IPS-NIHi7 (cell line): ENCODE data around the gene LAMC3.

Source experiments
- DNase-seq: peaks from one replicate; pipeline ENCODE4 v3.0.0; 2012; ENCODE audit warnings: mixed read lengths; ENCODE audit errors: extremely low spot score

Gene LAMC3

DNA sequence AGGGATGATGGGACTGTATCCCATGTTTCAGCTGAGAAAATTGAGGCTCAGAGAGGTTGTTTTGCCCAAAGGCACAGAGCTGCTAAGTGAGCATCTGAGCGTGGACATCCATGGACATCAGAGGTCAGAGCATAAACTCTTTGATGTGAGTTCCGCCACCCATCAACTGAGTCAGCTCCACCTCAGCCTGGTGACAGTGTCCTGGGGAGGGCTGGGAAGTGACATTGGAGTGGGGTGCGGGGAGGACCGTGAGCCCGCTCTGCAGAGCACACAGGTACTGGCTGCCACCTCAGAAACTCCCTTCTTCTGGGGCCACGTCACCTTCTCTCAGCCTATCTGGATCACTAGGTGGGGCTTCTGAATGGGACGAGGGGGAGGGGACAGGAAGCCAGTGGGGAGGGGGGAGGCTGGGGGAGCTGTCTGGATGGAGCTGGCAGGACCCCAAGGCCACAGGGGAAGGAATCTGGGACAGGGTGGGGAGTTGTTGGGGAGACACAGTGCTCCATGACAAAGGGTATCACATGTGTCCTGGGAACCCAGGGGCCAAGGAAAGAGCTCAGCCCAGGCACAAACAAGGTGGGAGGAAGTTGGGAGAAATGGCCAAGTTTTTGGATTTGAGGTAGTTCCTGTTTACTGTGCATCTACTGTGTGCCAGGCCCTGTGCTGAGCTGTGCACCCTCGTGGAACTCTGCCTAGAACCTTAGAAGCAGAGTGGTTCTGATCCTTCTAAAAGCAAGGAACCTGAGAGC lies 2.5 kb downstream of the LAMC3 start:
- DNase-seq = no peak

DNA sequence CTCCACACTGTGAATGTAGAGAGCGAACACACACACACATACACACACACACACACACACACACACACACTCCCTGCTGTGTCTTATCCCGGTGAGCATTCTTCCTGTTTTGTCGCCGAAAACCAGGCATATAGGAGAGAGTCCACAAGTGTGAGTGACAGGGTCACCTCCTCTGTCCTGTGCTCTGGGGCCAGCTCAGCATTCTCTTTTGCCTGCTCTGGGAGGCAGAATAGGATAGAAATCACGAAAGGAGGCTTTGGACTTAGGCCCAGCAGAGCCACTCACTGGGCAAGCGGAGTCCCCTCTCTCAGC lies 3.0 kb downstream of the LAMC3 start:
- DNase-seq = no peak

DNA sequence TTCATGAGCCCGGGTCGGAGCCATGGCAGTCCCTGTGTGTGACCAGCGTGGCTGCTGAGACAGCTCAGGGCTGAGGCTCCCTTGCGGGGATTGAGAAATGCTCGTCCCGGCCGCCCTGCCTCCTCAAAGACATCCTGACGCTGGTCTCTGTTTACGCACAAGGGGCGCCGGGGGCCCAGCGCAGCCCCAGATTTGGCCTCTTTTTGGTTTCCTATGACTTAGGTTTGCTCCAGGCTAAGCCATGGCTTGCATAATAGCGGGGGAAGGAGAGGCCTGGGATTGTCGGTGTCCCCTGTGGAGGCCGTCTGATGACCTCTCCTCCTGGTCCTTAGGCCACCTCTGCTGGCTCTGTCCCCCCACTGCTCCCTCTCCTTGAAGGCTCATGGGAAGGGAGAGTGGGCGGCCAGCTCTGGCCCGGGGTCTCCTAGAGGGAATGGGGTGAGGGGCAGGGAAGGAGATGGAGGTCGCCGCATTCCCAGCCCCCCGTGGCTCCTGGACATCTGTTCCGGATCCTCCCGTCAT lies 3.5 kb downstream of the LAMC3 start:
- DNase-seq = no peak

DNA sequence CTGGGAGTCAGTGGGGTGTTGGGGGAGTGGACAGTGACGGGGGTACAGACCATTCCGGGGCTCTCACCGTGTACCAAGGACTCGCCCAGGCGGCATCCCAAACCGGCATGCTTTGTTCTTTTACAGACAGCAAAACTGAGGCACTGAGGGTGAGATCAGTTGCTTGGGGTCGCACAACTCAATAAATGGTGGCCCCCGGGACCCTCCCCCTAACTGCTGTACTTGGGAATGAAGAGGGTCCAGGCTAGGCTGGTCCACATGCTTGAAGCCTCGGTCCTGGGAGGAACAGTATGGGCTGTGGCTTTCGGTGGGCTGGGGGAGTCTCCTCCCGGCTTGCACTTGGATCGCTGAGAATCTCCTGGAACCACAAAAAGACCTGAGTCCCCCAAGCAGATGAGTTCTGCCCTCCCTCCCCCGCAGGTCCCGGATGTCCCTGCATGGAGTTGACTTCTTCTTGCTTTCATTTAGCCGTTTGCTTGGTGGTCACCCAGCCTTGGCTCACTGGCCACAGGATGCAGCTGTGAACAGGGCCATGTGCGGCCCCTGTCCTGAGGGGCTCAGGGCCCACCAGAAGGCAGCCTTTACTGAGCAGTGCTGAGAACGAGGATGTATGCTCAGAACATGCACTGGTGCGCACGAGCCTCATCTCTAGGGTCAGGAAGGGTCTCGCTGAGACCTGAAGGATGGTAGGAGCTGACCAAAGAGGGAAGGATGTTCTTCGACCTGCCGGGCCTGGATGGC lies 4.2 kb downstream of the LAMC3 start:
- DNase-seq = no peak

DNA sequence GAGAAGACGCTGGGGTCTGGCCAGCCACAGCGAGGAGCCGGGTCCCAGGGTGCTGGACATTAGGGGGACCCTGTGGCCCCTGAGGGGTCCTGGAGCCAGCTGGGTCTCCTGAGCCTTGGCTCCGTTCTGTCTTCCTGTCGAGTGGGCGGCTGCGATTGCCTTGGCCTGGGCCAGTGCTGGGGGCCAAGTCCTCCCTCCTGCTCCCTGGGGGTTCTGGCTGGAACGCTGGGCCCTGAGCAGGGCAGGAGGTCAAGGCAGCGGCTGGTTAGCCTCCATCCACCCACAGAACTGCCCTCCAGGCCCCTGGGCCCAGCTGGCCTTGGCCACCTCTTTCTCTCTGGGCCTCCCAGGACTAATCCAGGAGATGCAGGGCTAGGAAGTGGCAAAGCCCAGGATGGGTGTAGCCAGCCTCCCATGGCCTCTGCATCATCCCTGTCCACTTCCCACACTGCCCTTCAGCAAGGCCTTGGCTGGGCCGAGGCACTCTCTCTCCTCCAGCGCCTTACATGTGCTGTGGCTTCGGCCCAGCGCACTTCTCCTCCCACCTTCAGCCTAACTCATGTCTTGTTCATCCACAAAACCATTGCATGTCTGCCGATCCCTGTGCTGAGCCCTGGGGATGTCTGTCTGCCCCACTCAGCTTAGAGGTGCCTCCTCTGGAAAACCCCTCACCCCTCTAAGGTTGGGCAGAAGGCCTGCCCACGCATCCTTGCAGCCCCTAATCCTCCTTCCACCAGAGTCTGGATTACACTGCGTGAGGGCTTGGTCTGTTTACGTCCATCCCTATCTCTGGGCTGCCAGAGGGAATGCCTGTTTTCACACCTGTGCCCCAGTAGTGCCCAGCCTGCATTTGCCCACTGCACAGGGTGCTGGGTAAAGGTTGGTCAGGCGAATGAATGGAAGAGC lies 5.0 kb downstream of the LAMC3 start:
- no peak for DNase-seq

DNA sequence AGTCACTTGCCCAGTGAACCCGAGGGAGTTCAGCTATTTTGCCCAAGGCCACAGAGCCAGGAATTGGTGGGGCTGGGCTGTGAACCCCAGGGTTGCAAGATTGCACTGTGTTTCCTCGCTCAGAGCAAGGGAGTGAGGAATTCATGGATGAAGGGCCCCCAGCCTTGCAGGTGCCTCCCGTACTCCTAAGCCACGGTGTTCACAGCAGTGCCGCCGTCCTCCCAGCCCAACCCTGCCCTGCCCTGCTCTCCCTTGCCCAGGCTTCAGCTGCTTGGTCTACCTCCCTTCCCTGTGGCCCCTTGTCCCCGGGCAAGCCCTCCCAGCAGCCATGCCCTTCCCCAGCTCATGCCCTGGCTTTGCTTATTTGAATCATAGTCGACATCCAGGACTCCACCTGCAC lies 6.1 kb downstream of the LAMC3 start:
- DNase-seq = no peak

DNA sequence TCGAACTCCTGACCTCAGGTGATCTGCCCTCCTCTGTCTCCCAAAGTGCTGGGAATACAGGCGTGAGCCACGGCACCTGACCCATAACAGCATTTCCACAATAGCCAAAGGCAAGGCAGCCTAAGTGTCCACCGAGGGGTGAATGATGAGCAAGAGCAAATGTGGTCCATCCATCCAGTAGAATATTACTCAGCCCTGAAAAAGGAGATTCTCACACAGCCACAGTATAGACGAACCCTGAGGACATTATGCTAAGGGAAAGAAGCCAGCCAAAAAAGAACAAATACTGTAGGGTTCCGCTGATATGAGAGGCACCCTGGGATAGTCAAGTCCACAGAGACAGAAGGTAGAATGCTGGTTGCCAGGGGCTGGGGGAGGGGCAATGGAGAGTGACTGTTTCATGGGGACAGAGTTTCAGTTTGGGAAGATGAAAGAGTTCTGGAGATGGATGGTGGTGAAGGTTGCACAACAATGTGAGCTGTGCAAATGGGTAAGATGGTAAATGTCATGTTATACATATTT lies 7.0 kb downstream of the LAMC3 start:
- DNase-seq = no peak

DNA sequence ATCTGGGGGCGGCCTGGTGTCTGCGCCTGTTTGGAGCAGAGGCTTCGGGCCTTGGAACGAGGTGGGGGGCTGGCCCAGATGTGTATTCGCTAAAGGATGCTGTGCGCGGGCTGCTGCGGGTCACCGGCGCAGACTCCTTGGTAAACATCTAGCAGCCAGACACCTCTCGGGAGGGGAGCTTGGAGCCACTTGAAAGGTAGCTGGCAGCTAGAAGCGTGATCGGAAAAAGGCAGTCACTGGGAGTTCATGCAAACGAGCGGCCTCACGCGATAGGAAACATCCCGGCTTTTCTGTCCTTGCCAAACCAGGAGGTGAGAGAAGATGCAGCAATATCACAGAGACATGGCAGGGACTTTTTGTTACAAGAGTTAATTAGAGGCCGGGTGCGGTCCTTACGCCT lies 8.1 kb downstream of the LAMC3 start:
- DNase-seq = no peak

DNA sequence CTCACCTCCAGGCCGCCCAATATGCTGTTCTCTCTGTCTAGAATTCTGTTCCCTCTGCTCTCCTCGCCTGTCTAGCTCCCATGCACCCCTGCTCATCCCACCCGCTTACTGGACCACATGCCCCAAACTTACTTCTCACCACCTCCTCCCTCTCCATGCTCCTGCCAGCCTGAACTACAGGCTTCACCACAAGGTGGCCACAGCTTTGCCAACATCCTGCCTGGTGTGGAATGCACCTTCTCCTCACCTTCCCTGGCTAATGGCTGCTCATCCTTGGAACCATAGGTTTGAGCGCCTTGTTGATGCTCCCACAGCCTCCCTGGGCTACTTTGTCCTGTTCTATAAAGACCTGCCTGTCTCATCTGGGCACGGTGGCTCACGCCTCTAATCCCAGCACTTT lies 9.6 kb downstream of the LAMC3 start:
- no peak for DNase-seq

DNA sequence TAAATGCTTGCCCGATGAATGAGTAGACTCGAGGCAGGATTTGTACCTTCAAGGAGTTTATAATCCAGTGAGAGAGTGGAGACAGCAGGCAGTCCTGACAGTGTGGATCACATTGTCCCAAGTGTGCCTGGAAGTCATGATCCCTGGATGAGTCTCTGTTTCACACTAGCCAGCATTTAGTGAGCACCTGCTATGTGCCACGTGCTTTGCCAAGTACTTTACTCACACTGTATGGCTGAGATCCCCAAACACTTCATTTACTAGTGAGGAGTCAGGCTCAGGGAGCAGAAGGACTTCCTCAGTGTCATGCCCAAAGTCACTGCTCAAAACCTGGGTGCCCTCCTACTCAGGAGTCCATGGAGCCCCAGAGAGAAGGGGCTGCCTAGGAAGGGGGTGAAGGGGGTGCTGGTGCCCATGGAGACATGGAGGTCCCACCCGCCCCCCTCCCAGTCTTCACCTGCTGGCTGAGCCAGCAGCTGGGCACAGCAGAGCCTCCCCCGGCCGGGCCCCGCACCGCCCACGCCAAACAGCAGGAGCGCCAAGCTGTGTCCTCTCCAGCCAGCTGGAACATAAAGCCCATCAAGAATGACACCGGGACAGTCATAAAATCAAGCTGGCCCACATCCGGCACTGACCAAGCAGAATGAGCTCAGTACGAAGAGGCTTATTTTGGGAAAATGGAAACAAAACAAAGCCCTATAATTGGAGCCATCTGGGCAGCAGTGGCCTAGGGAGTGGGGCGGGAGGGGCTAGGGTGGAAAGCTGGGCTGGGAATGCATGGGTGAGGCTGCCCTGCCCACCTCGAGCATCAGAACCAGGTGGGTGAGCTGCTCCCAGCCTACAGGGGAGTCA lies 10.6 kb downstream of the LAMC3 start:
- DNase-seq = no peak

DNA sequence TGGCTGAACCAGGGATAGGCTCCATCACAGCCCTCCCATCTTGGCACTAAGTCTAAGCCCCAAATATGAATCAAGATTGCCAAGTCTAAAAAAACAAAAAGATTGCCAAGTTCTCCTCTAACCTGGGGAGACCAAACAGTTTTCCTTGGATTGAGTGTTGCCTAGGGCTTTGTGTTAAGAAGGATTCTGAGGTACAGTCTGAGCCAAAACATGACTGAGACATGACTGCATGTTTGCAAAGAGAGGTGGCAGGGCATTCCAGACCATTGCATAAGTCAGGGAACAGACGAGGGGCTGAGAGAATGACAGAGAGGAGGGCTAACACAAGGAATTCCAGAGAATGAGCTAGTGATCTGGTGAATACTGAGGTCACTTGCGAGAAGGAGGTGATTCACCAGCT lies 11.4 kb downstream of the LAMC3 start:
- no peak for DNase-seq

DNA sequence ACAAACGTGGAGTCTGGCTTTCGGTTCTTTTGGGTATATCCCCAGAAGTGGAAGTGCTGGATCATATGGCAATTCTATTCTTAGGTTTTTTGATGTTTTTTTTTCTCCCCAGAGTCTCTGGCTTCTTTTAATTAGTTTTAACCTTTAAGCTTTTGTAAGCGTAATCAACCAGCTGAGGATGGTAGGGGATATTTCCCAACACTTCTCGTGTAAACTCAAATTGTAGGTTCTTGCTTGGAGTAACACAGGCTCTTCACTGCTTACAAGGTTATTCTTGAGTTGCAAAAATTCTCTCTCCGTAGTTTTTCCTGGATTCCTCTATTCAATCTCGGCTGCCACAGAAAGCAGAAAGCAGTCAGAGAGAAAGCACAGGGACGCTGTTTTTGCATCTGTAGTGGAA lies 11.9 kb downstream of the LAMC3 start:
- DNase-seq = no peak

DNA sequence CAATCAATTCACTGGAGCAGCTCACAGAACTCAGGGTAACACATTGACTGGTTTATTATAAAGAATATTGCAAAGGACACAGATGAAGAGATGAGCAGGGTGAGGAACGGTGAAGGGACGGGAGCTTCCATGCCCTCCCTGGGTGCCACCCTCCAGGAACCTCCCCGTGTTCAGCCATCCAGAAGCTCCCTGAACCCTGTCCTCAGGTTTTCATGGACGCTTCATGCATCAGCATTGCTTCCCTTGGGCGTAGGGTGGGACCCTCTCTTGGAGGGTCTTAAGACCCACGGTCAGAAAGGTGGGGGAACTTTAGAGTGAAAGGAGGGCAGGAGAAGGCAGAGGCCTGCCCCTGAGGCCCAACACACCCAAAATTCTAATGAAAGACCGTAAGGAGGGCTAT lies 12.8 kb downstream of the LAMC3 start:
- no peak for DNase-seq

DNA sequence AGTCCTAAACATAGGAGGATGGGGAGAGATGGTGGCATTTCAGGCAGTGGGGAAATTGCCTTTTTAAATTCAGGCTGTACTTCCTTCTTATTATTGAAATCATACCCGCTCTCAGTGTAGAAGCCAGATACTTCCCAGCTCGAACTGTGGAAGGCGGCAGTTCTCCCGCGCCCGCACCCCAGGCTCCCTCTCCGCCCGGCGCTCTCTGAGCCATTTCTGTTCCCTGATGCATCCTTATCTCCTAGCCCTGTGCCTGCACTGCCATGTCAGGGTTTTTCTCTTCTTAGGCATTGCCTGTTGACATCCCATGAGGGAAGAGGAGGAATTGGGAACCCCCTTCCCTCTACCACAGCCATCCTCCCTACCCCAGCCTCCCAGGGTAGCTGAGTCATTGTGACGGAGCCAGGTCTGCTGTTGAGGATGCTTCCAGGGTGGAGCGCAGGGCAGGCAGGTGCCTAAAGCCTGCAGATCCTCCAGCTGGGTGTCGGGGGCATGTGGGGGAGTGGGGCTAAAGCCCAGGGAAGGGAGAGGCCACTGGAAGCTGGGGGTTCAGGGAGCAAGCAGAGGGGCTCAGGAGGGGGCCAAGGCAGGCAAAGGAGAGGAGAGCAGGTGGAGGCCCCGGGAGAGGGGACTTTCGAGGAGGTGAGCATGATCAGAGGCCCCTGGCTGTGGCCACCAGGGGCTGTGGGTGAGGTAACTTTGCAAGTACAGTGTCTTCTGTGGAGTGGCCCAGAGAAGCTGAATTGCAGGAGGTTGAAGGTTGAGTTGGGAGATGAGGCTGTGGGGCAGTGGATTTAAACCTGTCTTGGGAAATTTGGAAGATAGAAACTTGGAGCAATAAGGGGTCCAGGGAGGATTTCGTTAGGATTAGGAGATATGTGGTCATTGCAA lies 16.2 kb downstream of the LAMC3 start:
- DNase-seq = no peak

DNA sequence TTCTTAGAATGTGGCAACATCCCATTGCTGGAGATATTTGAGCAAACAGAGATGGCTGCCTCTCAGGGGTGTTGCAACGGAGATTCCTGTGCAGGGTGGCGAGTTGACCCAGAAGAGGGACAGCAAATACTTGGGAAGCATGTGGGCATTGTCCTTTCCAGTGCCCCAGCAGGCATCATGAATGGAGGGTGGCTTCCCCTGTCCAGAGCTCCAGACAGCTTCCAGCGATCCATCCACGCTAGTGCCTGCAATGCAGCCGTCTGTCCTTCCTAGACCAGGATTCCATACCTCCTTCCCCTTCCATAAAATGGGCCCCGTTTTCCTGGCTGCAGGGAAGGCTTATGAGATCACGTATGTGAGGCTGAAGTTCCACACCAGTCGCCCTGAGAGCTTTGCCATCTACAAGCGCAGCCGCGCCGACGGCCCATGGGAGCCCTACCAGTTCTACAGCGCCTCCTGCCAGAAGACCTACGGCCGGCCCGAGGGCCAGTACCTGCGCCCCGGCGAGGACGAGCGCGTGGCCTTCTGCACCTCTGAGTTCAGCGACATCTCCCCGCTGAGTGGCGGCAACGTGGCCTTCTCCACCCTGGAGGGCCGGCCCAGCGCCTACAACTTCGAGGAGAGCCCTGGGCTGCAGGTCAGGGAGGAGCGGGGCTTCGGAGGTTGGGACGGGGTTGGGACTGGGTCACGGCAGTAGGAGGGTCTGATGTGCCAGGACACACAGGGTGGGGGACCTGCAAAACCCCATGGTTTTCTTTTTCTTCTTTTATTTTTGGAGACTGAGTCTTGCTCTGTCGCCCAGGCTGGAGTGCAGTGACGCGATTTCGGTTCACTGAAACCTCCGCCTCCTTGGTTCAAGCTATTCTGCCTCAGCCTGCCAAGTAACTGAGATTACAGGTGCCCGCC lies 17.2 kb downstream of the LAMC3 start:
- DNase-seq = no peak

DNA sequence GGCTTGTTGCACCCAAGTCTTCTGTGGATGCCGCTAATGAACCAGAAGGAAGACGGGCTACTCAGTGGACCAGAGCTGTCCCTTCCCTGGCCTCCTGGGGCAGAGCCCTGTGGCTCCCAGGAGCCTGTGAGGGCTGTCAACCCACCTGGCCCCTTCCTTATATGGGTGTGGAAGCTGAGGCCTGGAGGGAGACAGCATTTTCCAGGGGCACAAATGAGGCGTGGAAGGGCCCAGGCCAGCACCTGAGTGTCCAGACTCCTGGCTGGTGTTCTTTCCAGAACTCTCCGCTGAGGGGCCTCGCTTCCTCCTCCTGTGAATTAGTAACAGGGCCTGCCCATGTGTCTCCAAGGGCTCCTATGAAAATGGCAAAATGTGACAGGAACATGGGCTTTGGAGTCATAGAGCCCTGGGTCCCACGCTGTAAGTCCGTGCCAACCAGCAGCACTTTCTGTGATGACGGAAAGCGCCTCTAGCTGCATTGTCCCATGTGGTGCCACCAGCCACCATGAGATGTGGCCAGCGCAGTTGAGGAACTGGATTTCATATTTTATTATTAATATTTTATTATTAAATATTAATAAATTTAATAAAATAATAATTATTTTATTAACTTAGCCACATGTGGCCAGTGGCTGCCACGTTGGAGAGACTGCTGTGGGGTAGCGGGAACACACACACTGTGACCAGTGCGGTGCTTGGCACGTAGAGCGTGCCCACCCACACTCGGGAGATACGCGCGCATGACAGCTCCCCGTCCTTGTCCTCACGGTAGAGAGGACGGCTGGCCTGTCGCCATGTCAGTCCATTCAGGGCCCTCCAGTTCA lies 18.3 kb downstream of the LAMC3 start:
- DNase-seq = no peak

DNA sequence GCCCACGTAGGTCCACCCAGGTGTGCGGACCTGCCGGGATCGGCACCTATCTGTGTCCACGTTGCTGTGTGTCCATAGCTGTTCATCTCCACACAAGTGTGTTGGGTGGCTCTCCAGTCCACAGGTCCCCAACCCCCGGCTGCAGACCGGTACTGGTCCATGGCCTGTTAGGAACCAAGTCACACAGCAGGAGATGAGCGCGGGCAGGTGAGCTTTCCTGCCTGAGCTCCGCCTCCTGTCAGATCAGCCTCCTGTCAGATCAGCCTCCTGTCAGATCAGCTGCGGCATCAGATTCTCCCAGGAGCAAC lies 18.9 kb downstream of the LAMC3 start:
- DNase-seq = no peak

DNA sequence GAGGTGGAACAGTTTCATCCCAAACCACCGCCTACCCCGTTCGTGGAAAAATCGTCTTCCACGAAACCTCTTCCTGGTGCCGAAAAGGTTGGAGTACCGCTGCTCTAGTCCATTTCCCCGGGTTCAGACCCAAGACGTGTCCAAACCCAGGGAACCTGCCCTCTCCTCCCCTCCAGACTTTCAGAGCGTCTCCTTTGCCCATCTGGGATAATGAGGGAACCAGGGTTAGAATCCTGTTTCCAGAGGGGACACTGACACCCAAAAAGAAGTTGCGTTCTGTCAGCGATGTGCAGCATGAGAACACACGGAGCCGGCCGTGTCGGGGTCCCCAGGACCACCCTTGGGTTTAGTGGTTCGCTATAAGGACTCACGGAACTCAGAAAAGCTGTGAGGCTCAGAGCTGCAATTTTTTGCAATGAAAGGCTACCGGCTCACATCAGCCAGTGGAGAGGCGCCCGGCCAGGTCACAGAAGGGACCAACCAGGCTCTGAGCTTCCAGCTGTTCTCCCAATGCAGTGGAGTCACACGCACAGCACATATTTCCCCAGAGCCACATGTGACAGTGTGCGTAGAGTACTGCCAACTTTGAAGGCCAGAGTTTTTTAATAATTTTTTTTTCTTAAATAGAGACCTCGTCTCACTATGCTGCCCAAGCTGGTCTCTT lies 19.4 kb downstream of the LAMC3 start:
- DNase-seq = no peak
